T47D (cell line): ENCODE results near the gene E4F1.

Experiments
- DNase-seq, 2 experiments: peaks; one replicate each; pipeline versions ENCODE4 v3.0.0 to v3.0.0-alpha.2; 2011 to 2012; ENCODE audit warnings: low read depth in 1 of 2, low spot score in 1 of 2
- JUND ChIP-seq: IDR thresholded peaks from 2 replicates; pipeline ENCODE4 v1.6.1; 2012; ENCODE audit warnings: low read depth
- in situ Hi-C: cut with HindIII; loops from 2 replicates; pipeline ENCODE4 v1.10.0; 2016; ENCODE audit warnings: low sequenced_read_pairs, low pct_unique_long_range_greater_than_20kb

Gene E4F1, protein sequence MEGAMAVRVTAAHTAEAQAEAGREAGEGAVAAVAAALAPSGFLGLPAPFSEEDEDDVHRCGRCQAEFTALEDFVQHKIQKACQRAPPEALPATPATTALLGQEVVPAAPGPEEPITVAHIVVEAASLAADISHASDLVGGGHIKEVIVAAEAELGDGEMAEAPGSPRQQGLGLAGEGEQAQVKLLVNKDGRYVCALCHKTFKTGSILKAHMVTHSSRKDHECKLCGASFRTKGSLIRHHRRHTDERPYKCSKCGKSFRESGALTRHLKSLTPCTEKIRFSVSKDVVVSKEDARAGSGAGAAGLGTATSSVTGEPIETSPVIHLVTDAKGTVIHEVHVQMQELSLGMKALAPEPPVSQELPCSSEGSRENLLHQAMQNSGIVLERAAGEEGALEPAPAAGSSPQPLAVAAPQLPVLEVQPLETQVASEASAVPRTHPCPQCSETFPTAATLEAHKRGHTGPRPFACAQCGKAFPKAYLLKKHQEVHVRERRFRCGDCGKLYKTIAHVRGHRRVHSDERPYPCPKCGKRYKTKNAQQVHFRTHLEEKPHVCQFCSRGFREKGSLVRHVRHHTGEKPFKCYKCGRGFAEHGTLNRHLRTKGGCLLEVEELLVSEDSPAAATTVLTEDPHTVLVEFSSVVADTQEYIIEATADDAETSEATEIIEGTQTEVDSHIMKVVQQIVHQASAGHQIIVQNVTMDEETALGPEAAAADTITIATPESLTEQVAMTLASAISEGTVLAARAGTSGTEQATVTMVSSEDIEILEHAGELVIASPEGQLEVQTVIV

DNA sequence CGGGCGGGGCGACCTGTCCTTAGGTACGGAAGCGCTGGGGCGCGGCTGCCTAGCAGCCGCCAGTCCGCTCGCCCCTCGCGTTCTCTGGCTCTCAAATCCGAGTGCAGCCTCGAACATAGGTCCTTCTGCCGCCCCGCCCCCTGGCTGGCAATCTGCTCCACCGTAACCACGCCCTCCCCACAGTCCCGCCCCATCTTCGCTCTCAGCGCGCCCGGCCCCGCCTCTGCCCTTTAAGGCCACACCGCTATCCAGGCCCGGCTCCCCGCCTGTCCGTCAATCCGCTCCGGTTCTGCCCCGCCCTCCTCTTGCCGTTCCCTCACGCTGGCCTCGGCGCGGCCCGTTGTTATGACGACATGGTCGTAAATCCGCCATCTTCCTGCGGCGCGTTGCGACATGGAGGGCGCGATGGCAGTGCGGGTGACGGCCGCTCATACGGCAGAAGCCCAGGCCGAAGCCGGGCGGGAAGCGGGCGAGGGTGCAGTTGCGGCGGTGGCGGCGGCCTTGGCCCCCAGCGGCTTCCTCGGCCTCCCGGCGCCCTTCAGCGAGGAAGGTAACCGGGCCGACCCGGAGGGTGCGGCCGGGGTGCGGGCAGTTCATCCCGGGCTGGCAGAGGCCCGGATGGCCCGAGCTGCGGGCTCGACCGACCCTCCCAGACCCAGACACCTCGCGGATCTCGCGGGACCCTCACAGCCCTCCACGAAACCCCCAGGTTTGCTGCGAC lies at the start of gene E4F1:
Gene E4F1 (plus strand): TSS at position 371 of the 721 bp plus-strand sequence. CDS start 23 bp downstream, at position 394.
- TF ChIP-seq JUND = no peak
- peak; percentile 99 to 100 for DNase-seq
- in situ Hi-C loops = no loop called here

DNA sequence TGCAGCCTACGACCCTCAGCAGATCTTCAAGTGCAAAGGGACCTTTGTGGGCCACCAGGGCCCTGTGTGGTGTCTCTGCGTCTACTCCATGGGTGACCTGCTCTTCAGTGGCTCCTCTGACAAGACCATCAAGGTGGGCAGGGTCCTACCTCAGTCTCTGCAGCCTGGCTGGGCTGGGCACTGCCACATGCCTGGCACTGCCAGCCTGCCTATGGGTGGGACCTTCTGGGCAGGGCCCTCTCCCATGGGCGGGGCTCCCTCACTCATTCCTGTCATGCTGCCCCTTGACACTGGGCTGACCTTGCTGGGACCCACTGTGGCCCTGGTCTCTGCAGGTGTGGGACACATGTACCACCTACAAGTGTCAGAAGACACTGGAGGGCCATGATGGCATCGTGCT lies 49.5 kb upstream of the E4F1 start:
- no peak for TF ChIP-seq JUND
- DNase-seq = no peak
- in situ Hi-C loops = no loop called here

DNA sequence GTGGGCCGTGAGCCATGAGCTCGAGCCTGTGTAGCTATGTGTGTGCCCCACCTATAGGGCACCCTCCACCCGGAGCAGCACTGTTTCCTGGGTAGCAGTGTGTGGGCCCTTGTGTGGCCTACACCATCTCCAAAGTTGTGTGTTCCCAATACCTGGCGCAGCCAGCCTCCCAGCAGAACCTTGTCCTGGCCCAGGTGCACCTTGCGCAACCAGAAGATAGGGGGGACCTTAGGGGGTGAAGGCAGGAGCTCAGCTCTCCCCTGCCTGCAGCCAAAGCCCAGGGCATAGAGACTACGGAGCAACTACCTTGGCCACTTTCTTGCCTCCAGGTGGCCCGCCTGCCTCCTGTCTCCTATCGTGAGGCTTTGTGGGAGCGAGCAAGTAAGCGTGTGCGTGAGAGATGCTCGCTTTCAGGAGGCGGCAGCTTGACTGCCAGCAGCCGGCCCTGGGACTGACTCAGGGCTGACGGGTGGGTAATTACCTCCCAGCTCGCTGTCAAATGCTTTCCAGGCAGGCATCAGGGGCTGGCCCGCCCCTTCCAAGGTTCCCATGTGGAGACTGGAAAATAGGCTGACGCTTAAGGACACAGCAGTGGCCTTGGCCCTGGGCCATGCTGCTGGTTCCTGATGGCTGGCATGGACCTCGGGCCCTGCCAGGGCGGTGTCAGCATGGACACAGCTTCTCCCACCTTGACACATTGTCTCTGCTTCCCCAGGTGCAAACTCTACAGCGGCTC lies 48.8 kb upstream of the E4F1 start:
- no peak for TF ChIP-seq JUND
- DNase-seq = no peak
- in situ Hi-C loops = no loop called here

DNA sequence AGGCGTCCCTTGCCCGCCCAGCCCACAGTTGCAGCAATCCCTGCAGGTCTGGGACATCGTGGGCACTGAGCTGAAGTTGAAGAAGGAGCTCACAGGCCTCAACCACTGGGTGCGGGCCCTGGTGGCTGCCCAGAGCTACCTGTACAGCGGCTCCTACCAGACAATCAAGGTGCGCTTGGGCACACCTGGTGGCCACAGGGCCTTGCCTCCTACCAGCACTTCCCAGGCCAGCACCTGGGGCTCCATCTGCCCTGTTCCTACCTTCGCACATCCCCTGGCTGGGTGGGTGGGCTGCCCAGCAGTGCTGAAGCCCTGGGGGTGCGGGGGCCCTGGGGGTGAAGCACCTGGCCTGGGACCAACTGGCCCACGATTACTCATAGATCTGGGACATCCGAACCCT lies 47.9 kb upstream of the E4F1 start:
- no peak for TF ChIP-seq JUND
- DNase-seq = no peak
- in situ Hi-C loops = no loop called here

DNA sequence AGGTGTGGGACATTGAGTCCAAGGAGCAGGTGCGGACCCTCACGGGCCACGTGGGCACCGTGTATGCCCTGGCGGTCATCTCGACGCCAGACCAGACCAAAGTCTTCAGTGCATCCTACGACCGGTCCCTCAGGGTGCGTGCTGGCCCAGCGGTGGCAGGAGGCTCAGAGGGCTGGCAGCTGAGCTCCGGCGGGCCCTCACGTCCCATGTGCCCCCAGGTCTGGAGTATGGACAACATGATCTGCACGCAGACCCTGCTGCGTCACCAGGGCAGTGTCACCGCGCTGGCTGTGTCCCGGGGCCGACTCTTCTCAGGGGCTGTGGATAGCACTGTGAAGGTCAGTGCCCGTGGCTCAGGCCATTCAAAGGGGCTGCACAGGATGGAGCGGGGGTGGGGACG lies 47.3 kb upstream of the E4F1 start:
- DNase-seq = no peak
- TF ChIP-seq JUND = no peak
- in situ Hi-C loops = no loop called here

DNA sequence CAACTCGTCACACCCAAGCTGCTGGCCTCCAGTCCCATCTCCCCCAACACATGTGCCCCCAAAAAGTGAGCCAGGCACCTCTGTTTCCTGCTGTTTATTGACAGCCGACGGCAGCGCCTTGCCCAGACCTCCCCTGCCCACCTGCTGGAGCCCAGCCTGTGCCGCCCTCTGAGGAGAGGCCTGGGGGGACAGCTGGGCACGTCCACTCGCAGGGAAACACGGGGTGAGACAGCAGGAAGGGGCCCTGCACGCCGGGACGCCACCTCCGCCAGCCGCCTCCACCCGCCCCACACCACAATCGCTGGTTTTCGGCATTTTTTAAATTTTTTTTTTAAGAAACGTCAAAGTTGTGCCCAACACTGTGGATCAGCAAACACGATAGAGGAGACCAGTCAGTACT lies 46.3 kb upstream of the E4F1 start:
- DNase-seq = no peak
- in situ Hi-C loops = no loop called here
- TF ChIP-seq JUND = no peak

DNA sequence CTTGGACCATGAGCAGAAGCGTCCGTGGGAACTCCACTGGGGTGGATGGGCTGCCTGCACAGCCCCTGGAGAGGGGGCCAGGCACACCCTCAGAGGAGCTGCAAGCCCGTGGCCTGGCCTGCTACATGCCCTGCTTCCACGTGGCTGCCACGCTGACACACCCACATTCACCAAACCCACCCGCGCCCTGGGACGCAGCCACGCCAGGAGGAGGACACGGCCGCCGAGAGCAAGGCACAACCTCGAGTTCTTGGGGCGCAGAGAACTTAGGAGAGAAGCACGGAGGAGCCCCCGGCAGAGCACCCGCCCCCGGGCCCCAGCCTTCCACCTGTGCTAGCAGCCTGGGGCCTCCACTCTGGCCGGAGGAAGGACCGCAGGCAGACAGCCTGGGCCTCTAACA lies 45.8 kb upstream of the E4F1 start:
- no peak for DNase-seq
- in situ Hi-C loops = no loop called here
- no peak for TF ChIP-seq JUND

DNA sequence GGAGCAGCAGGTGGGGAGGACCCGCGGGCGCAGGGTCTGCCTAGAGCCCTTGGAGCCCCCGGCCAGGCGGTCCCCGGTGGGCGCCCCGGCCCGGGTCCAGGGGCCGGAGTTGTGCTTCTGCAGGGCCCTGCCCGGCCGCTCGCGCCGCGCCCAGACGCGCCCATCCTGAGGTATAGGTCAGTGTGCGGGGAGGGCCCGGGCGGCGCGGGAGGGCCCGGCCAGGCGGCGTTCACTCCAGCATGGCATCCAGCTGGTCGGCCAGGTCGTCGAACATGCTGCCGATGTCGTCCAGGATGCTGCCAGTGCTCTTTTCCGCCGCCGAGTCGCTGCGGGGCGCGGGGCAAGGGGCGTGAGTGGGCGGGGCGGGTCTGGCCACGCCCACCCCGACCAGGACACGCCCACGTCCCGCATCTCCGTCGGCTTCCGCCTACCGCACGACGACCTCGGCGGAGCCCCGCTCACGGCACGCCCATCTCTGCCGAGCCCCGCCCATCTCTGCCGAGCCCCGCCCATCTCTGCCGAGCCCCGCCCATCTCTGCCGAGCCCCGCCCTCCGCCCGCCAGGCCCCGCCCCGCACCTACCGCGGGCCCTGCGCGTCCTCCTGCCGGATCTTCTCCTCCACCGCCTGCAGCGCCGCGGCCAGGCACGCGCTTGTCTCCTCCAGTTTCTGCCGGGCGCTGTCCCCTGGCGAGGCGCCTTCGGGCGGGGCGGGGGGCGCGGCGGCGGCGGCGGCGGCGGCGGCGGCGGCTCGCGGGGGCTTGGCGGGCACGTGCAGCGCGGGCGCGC lies 44.9 kb upstream of the E4F1 start:
- DNase-seq = peak in 1 of 2 experiments; percentile 65
- no peak for TF ChIP-seq JUND
- in situ Hi-C loops = no loop called here

DNA sequence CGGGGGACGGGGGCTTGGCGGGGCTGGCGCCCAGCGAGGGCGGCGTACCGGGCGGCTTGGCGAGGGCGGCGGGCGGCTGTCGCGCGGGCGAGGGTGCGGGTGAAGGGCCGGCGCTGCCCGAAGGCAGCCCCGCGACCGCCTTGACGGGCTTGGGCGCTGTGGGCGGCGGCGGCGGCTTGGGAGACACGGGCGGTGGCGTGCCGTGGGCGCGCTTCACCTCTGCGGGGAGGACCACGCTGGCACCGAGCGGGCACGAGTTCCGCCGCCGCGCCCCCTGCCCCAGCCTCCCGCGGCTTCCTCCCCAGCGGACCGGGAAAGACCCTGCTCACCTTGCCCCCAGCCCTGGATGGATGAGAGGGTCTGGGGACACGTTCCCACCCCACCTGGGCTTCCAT lies 44.3 kb upstream of the E4F1 start:
- TF ChIP-seq JUND = no peak
- in situ Hi-C loops = no loop called here
- no peak for DNase-seq

DNA sequence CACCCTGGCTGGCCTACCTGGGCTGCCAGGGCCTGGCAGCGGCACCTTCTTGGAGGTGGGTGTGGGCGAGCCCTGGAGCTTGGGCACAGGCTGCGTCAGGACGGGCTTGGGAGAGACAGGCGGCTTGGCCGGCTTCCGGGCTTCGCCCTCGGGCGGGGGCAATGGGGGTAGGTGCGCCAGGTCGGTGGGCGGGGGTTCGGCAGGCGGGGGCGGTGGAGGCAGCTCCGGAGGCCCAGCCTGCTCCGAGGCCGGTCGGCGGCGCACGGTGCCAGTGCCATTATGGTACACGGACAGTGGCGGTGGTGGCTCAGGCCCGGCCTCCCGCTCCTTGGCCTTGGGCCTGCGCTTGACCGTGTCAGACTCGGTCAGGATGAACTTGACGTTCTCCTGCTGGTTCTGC lies 43.8 kb upstream of the E4F1 start:
- in situ Hi-C loops = no loop called here
- TF ChIP-seq JUND = no peak
- no peak for DNase-seq

DNA sequence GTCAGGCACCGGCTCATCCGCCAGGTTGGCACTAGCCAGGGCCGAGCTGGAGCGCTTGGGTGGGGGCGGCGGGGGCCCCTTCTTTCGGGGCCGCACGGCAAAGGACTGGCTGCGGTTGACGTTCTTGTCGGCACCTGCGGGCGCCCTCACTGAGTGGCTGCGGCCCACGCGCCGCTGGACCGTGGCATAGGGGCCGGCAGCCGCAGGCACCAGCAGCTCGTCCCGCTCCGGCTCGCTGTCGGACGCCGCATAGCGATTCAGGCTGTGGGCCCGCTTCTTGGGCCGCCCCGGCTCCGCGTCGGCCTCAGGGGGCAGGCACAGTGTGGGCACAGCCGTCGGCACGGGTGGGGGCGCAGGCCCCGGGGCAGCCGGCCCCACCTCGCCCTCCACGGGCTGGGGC lies 42.9 kb upstream of the E4F1 start:
- in situ Hi-C loops = no loop called here
- no peak for TF ChIP-seq JUND
- DNase-seq = no peak
